Measurements from ENCODE around the gene ENPP6. TPM values are rescaled to one million over a fixed set of nuclear protein-coding genes. Genes with fewer than 3 reads are reported as not detected.

The ENPP6 gene
- total and polyA plus RNA-seq, 2 experiments from 2014 or later = 0.11 TPM; not detected in 1

GRCh38 chr4:184232202-184232601 lies 14.5 kb upstream of the ENPP6 start (continued):
- TF ChIP-seq ZNF462 (CRISPR knock-in tag; IDR thresholded peaks at IDR 0.05) = no peak
- TF ChIP-seq ETS1 (IDR thresholded peaks at IDR 0.05) = no peak
- no peak for TF ChIP-seq STAT1 (IDR thresholded peaks at IDR 0.05; ENCODE audit: unreplicated experiment)
- TF ChIP-seq EZH2 (IDR thresholded peaks at IDR 0.05; ENCODE audit: low read depth, unreplicated experiment) = no peak
- no peak for TF ChIP-seq ZNF331 (CRISPR knock-in tag; IDR thresholded peaks at IDR 0.05; ENCODE audit: low read depth)
- TF ChIP-seq ZNF114 (CRISPR knock-in tag; IDR thresholded peaks at IDR 0.05) = no peak
- TF ChIP-seq NANOG (IDR thresholded peaks at IDR 0.05; ENCODE audit: borderline replicate concordance) = no peak
- TF ChIP-seq REST (IDR thresholded peaks at IDR 0.05; ENCODE audit: unreplicated experiment) = no peak
- TF ChIP-seq JUNB (IDR thresholded peaks at IDR 0.05; ENCODE audit: unreplicated experiment) = no peak
- TF ChIP-seq CREB1 (CRISPR knock-in tag; IDR thresholded peaks at IDR 0.05; ENCODE audit: low read depth) = no peak
